ENCODE measurements around the gene MICAL3. TPM values are rescaled to one million over a fixed set of nuclear protein-coding genes. Genes with fewer than 3 reads are reported as not detected.

Gene MICAL3
- total RNA-seq, 1 experiment from 2014 or later, result 47.1 TPM

GRCh38 chr22:17864398-17865182 is 159.8 kb downstream of the MICAL3 start:
- Histone ChIP-seq H3K27ac (ENCODE audit: low read length) (no peak overlapping the region), H3K36me3 (ENCODE audit: control insufficient read depth, insufficient read depth, low read length) (no peaks in the 10 kb centered on the region), H3K4me3 (ENCODE audit: low read depth in 2 of 2, low read length in 2 of 2) (no peak overlapping the region), H3K27me3 (ENCODE audit: control insufficient read depth, insufficient read depth, low read length) (no peaks in the 10 kb centered on the region), H3K4me1 (ENCODE audit: control insufficient read depth, insufficient read depth, low read length) (no peaks in the 10 kb centered on the region), H3K9me3 (ENCODE audit: control insufficient read depth, insufficient read depth, low read depth, low read length) (no peaks in the 10 kb centered on the region)
- intact Hi-C loops (cut with micrococcal nuclease; ENCODE audit: unreplicated experiment), result no loop called here
- no peak for DNase-seq (ENCODE audit: low read depth, low spot score)
- BruUV-seq (replicated peaks), result no TSS peak
- ChIA-PET POLR2A (no interaction called here), CTCF (no interaction called here)
- no peak for TF ChIP-seq TCF7L2 (IDR thresholded peaks at IDR 0.05; ENCODE audit: low read depth, low read length)
- no peak for TF ChIP-seq SIN3A (IDR thresholded peaks at IDR 0.05; ENCODE audit: borderline replicate concordance, insufficient read depth, low read depth, low read length)
- TF ChIP-seq POLR2AphosphoS5 (IDR thresholded peaks at IDR 0.05; ENCODE audit: low read depth, low read length), result no peak
- TF ChIP-seq CTCF (IDR thresholded peaks at IDR 0.05), result no peak
- TF ChIP-seq REST (IDR thresholded peaks at IDR 0.05; ENCODE audit: insufficient read depth in 1 of 2, low read depth in 2 of 2, low read length in 1 of 2), result no peak
- in situ Hi-C loops (cut with HindIII; ENCODE audit: low pct_unique_long_range_greater_than_20kb, low sequenced_read_pairs), result no loop called here
- no peak for ATAC-seq

- ATAC-seq, result no peak
- H3K36me3 ChIP-seq (ENCODE audit: control insufficient read depth, insufficient read depth, low read length), result no peaks in the 10 kb centered on the region
- no peak for DNase-seq (ENCODE audit: low read depth, low spot score)
- H3K4me3 ChIP-seq (ENCODE audit: low read depth in 2 of 2, low read length in 2 of 2), result no peak overlapping the region
- ChIA-PET POLR2A (no interaction called here), CTCF (no interaction called here)
- in situ Hi-C loops (cut with HindIII; ENCODE audit: low pct_unique_long_range_greater_than_20kb, low sequenced_read_pairs), result no loop called here
- no peaks in the 10 kb centered on the region for H3K4me1 ChIP-seq (ENCODE audit: control insufficient read depth, insufficient read depth, low read length)
- H3K27me3 ChIP-seq (ENCODE audit: control insufficient read depth, insufficient read depth, low read length), result no peaks in the 10 kb centered on the region
- BruUV-seq (replicated peaks), result TSS peak; percentile 51
- intact Hi-C loops (cut with micrococcal nuclease; ENCODE audit: unreplicated experiment), result no loop called here
- H3K9me3 ChIP-seq (ENCODE audit: control insufficient read depth, insufficient read depth, low read depth, low read length), result no peaks in the 10 kb centered on the region
- no peak overlapping the region for H3K27ac ChIP-seq (ENCODE audit: low read length)
- no peak for TF ChIP-seq TCF7L2 (IDR thresholded peaks at IDR 0.05; ENCODE audit: low read depth, low read length)
- no peak for TF ChIP-seq CTCF (IDR thresholded peaks at IDR 0.05)
- TF ChIP-seq SIN3A (IDR thresholded peaks at IDR 0.05; ENCODE audit: borderline replicate concordance, insufficient read depth, low read depth, low read length), result no peak
- no peak for TF ChIP-seq REST (IDR thresholded peaks at IDR 0.05; ENCODE audit: insufficient read depth in 1 of 2, low read depth in 2 of 2, low read length in 1 of 2)
- TF ChIP-seq POLR2AphosphoS5 (IDR thresholded peaks at IDR 0.05; ENCODE audit: low read depth, low read length), result no peak
Measured at GRCh38 chr22:17862646-17863181, 161.6 kb downstream of the MICAL3 start.

Data from Panc1 (cell line).